Kidney capillary endothelial cell (primary cell): Measurements from ENCODE around the gene OR51S1.
"Not testable (repeated sequence)": the region's sequence is repeated elsewhere in the genome, so short reads cannot be mapped to it uniquely, and the experiment has no call there.

Experiments
- DNase-seq: peaks from one replicate; pipeline ENCODE4 v3.0.0-alpha.2; 2018; ENCODE audit warnings: low spot score

Gene OR51S1

DNA sequence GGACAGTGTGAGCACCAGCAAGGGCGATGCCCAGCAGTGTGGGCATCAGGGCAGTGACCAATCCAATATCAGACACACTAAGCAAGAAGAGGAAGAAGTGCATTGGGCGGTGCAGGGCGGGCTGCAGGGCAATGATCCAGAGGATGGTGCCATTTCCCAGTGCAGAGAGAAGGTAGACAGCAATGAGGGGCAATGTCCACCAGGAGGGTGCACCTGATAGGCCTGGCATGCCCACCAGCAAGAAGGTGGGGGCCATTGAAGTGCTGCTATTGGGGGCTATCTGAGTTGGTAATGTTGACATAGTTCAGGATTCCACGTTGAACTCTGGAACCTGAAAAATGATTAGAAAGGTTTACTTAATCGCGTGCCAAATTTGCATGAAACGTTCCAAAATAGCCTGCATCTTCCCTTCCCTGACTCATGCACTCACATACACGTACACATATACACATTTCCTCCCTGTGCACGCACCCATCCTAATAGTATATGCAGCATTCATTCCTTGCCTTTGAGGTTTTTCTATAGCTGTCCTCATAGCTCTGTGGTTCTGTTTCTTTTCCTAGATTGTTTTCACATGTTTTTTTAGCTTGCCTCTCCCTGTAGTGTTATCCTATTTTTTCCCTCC is at the start of gene OR51S1:
OR51S1 (minus strand) TSS at position 301 of the 625 bp plus-strand sequence; CDS start at position 301, 0 bp downstream.
- no peak for DNase-seq

- DNase-seq = no peak
These were observed 43.1 kb upstream of the OR51S1 start for GRCh38 chr11:4891996-4892640.

DNA sequence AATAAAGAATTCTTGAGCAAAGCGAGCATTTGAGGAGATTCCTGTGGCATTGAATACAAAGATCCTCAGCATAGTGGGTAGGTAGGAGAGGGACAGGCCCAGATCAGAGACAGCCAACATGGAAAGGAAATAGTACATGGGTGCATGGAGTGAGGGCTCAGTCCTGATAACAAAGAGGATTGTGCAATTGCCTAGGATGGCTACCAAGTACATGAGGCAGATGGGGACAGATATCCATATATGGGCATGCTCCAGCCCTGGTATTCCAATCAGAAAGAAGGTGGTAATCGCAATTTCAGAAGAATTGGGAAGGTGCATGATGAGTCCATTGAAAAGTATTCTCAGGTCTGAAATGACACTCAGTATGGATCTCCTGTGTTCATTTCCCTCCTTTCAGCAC is 41.3 kb upstream of the OR51S1 start:
- DNase-seq = no peak

DNA sequence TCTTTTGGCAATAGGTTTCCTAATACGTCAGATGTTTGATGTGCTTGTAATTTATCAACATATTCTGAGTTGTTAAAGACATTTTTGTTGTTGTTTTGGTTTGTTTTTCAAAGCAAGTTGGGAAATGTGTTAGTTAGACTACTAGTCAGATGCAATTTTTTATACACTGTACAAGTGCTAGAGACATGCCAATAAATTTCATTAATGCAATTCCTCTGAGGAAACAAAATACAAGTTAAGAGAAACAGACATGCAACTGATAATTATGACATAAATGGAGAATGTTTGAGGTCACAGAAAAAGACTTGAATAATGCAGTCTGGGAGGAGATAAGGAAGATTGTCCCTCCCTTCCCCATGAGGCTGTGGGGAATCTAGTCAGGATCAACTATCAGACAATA is 38.6 kb upstream of the OR51S1 start:
- no peak for DNase-seq

DNA sequence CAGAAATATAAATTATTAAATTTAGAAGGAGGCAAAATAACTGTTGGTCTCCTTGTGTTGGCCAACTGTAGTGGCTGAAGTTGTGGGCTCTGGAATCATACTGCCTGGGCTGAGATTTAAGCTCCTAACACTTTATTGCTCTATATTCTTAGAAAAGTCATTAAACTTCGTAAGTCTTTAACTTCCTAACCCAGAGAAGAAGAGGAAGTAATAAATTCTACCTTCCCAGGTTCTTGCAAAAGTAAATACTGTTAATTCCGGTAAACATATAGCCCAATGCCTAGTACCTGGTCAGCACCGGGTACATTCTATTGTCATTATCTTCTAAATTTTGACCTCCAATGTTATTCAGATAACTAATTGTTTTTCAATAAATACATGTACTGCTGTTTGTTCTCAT is 37.2 kb upstream of the OR51S1 start:
- no peak for DNase-seq

DNA sequence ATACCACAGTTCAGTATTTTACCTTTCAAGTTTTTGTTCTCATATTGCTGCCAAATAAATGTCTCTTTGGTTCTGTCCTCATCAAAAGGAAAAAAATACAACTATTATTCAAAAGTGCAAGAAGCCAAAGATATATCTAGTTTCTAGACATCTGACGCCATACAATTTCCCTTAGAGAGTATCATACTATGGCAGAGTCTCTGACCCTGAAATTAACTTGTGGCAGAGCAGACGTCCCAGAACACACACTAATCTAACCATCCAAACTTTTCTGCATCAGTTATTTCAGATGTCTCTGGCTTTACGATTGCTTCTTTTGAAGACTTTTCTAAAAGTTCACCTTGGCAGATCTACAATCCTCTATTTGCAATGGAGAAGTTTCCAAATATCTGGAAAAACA is 35.4 kb upstream of the OR51S1 start:
- DNase-seq = no peak

DNA sequence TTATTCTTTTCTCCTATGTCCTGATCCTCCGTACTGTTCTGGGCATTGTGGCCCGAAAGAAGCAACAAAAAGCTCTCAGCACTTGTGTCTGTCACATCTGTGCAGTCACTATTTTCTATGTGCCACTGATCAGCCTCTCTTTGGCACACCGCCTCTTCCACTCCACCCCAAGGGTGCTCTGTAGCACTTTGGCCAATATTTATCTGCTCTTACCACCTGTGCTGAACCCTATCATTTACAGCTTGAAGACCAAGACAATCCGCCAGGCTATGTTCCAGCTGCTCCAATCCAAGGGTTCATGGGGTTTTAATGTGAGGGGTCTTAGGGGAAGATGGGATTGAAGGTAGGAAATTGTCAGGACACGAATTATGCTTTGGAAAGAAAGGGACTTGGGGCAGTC is 33.5 kb upstream of the OR51S1 start:
- no peak for DNase-seq

GRCh38 chr11:4881860-4882500 is 33.0 kb upstream of the OR51S1 start, which contains the start of gene OR51T1:
Gene OR51T1 (plus strand): TSS chr11:4881900. CDS start chr11:4881900, 0 bp downstream.
- no peak for DNase-seq

GRCh38 chr11:4881188-4881587 is 32.2 kb upstream of the OR51S1 start:
- no peak for DNase-seq

- DNase-seq = no peak
These were observed 16.8 kb upstream of the OR51S1 start for GRCh38 chr11:4865855-4866254.

DNA sequence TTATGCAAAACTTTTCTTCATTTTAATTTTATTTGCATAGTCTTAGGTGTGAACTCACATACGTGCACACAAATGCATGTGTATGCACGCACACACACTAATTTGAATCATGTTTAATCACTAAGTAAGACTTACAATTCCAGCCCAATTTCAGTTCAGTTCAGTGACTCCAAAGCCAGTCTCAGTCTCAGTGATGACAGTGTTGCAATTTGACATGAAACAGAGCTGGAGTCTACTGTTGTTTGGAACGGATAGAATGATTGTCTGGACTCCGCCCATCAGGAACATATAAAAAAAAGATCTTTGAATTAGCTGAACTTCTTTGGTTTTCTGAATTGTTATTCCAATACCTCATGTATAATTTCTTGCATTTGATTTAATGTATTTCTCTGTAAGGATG is 14.9 kb upstream of the OR51S1 start:
- DNase-seq = no peak

DNA sequence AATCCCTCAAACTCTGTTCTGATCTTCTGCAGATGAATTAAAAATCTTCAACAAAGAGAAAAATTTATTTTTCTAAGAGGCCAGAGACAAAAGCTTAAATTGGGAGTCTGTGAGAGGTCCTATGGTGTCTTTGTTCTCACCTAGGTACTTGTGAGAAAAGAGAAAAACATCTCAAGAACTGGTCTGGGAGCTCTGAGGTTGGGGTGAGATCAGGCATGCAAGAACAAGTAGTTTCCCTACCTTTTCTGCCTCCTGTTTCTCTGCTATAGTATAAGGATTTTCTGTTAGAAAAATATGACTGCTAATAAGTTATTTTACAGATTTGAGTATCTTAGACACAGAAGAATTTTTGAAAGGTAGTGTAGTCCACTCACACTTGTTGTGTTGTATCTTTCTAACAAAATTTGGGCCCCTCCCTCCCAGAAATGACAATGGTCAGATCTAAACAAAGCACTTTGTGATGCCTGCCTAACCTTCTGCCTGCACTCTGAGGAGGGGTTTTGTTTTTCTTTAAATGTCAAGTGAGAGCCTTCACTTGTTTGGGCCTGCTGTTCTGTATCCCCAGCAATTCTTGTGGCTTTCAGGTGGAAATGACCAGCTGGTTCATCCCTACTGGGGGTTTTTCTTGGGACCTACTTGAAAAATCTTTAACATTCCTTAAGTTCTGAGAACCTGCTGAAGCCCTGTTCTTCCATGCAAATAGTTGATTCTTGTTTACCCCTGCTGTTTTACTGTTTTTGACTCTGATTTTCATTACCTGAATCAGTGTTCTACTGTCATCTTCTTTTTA is 13.6 kb upstream of the OR51S1 start:
- no peak for DNase-seq

- not testable (repeated sequence) for DNase-seq
These were observed 5.3 kb upstream of the OR51S1 start for GRCh38 chr11:4854286-4854685.

DNA sequence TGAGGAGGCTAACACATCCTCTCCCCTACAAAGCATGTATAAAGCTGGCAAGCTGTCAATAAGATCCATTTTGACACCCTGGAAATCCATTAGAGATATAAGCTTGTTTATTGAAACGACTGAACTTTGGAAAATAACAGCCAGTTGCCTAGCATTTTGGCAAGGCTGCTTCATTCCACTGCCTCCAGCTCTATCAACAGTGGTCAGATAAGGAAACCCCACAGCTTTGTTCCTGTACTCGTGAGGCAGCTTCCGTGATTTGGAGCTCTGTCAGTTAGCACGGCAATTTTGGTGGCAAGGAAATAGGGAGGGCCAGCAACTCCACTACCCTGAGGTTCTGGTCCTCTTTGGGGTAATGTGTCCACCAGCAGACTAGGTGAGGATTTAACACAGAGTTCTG is 2.0 kb upstream of the OR51S1 start:
- no peak for DNase-seq

DNA sequence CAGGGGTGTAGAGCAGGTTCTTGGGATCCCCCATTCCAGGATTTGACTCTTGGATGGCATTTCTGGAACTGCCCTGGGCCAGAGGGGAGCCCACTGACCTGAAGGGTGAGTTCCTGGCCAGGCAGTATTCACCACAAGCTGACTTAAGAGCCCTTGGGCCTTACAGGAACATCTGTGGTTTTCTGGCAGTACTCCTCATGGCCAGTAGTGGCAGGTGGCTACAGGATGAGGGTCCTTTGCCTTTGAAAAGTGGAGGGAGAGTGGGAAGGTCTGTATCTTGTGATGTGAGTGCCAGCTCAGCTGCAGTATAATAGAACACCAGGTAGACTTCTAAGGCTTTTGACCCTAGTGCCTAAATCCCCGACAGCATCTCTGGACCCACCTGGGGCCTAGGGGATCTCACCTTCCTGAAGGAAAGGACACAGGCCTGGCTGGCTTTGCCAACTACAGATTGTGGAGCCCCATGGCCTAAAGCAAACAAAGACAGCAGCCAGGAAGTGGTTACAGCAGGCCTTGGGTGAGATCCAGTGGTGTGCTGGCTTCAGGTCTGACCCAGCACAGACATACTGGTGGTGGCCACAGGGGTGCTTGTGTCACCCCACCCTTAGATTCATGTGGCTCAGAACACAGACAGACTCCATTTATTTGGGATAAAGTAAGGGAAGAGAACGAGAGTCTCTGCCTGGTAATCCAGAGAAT is 9.0 kb downstream of the OR51S1 start:
- DNase-seq = no peak

- DNase-seq = no peak
These were observed 18.1 kb downstream of the OR51S1 start for GRCh38 chr11:4830909-4831308.

DNA sequence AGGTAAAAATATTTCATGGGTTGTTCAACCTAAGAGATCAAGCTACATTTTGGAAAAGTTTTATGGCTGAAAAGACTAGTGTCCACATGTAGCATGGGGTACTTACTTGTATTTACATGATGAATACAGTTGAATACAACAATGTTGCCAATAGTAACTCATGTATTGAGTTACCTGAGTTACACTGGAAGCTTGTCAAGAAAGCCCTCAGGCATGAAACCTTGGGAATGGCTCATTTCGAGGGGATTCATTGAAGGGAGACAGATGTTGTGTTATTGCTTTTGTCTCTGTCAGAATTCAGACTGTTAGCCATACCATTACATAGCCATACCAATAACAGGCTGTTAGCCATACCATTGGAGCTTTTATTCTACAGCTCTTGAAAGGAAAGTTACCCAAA is 18.7 kb downstream of the OR51S1 start:
- no peak for DNase-seq

GRCh38 chr11:4826425-4826824 is 22.6 kb downstream of the OR51S1 start:
- DNase-seq = no peak

GRCh38 chr11:4825132-4825531 is 23.9 kb downstream of the OR51S1 start:
- no peak for DNase-seq

DNA sequence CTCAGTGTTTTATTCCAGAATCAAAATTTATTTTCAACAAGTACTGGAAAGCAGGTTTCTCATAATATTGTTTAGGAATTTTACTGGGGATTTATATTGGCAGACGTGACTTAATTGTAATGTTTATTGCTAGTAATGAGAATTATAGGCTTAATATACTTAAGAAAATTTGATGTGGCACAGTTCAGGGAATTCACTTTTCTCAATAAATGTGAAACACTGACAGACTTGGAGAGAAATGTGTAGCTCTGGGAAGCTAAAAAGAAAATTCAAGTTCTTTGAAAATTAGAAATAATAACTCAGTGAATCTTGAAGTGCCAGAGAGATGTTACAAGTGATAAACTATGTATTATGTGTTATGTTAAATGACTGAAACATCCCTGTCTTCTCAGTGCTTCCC is 28.0 kb downstream of the OR51S1 start, which contains the start of gene OR51F2:
OR51F2 (plus strand) TSS at position 301 of the 400 bp plus-strand sequence. CDS start 101 bp downstream, outside the sequence.
- DNase-seq = no peak

GRCh38 chr11:4809246-4809645 is 39.8 kb downstream of the OR51S1 start:
- DNase-seq = no peak

DNA sequence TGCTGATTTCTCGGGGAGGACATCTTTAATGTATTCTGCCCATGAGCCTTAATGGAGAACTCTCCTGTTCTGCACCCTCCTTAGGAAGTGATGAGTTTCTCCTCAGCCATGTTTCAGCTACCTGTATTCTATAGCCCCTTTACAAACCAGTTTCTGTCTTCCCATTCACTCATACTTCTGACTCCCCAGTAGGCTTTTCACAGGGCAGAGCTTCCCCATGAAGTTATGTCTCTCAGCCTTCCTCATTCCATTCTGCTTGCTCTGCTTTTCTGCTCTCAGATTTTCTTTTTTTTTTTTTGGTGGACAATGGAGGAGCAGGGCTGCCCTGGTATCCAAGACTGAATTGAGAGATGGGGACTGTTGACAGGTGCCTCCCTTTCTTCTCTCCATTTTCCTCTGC is 40.5 kb downstream of the OR51S1 start:
- no peak for DNase-seq
